Measurements from ENCODE around the gene ZMYND11.

ZMYND11 gene

GRCh38 chr10:200405-200804 is 65.2 kb downstream of the ZMYND11 start:
- no peak for TF ChIP-seq CTCF (IDR thresholded peaks at IDR 0.05; ENCODE audit: low read depth, low read length, missing control alignments)
- no peak overlapping the region for H3K4me3 ChIP-seq (ENCODE audit: low read depth, low read length)
- in situ Hi-C loops (cut with HindIII; ENCODE audit: low sequenced_read_pairs), result no loop called here
- no peak for DNase-seq (ENCODE audit: low read depth)

- no peak overlapping the region for H3K4me3 ChIP-seq (ENCODE audit: low read depth, low read length)
- no peak for DNase-seq (ENCODE audit: low read depth)
- in situ Hi-C loops (cut with HindIII; ENCODE audit: low sequenced_read_pairs), result no loop called here
- no peak for TF ChIP-seq CTCF (IDR thresholded peaks at IDR 0.05; ENCODE audit: low read depth, low read length, missing control alignments)
Observed at GRCh38 chr10:201328-201771, 66.1 kb downstream of the ZMYND11 start.

- in situ Hi-C loops (cut with HindIII; ENCODE audit: low sequenced_read_pairs), result no loop called here
- no peak overlapping the region for H3K4me3 ChIP-seq (ENCODE audit: low read depth, low read length)
- no peak for DNase-seq (ENCODE audit: low read depth)
- TF ChIP-seq CTCF (IDR thresholded peaks at IDR 0.05; ENCODE audit: low read depth, low read length, missing control alignments), result no peak
Observed at GRCh38 chr10:208616-209015, 73.4 kb downstream of the ZMYND11 start.

- in situ Hi-C loops (cut with HindIII; ENCODE audit: low sequenced_read_pairs), result no loop called here
- no peak overlapping the region for H3K4me3 ChIP-seq (ENCODE audit: low read depth, low read length)
- no peak for TF ChIP-seq CTCF (IDR thresholded peaks at IDR 0.05; ENCODE audit: low read depth, low read length, missing control alignments)
Observed at GRCh38 chr10:209357-209756, 74.1 kb downstream of the ZMYND11 start.

GRCh38 chr10:210297-210696 is 75.0 kb downstream of the ZMYND11 start:
- H3K4me3 ChIP-seq (ENCODE audit: low read depth, low read length), result no peak overlapping the region
- in situ Hi-C loops (cut with HindIII; ENCODE audit: low sequenced_read_pairs), result no loop called here
- no peak for TF ChIP-seq CTCF (IDR thresholded peaks at IDR 0.05; ENCODE audit: low read depth, low read length, missing control alignments)
- DNase-seq (ENCODE audit: low read depth), result no peak

More at GRCh38 chr10:209357-209756, 74.1 kb downstream of the ZMYND11 start:
- no peak for DNase-seq (ENCODE audit: low read depth)

GRCh38 chr10:215444-215843 is 80.2 kb downstream of the ZMYND11 start:
- no peak for DNase-seq (ENCODE audit: low read depth)
- in situ Hi-C loops (cut with HindIII; ENCODE audit: low sequenced_read_pairs), result no loop called here
- no peak for TF ChIP-seq CTCF (IDR thresholded peaks at IDR 0.05; ENCODE audit: low read depth, low read length, missing control alignments)

GRCh38 chr10:218798-219197 is 83.5 kb downstream of the ZMYND11 start:
- no peak overlapping the region for H3K4me3 ChIP-seq (ENCODE audit: low read depth, low read length)
- TF ChIP-seq CTCF (IDR thresholded peaks at IDR 0.05; ENCODE audit: low read depth, low read length, missing control alignments), result no peak
- no peak for DNase-seq (ENCODE audit: low read depth)
- in situ Hi-C loops (cut with HindIII; ENCODE audit: low sequenced_read_pairs), result no loop called here

More at GRCh38 chr10:215444-215843, 80.2 kb downstream of the ZMYND11 start:
- no peak overlapping the region for H3K4me3 ChIP-seq (ENCODE audit: low read depth, low read length)

All from astrocyte of the cerebellum (primary cell).